ENCODE data around the gene KRTAP4-5. TPM values are rescaled to one million over a fixed set of nuclear protein-coding genes. Genes with fewer than 3 reads are reported as not detected.
A peak's percentile ranks its signal among the peaks of the same experiment; 100 is the strongest.
"Not testable (repeated sequence)": the region's sequence is repeated elsewhere in the genome, so short reads cannot be mapped to it uniquely, and the experiment has no call there.

Gene KRTAP4-5
- total RNA-seq, 1 donor from 2014 or later: not detected

GRCh38 chr17:41148971-41149651, 514 bp downstream of the KRTAP4-5 start:
- DNase-seq (ENCODE audit: extremely low read depth, low read depth, low spot score): not testable (repeated sequence)

DNA sequence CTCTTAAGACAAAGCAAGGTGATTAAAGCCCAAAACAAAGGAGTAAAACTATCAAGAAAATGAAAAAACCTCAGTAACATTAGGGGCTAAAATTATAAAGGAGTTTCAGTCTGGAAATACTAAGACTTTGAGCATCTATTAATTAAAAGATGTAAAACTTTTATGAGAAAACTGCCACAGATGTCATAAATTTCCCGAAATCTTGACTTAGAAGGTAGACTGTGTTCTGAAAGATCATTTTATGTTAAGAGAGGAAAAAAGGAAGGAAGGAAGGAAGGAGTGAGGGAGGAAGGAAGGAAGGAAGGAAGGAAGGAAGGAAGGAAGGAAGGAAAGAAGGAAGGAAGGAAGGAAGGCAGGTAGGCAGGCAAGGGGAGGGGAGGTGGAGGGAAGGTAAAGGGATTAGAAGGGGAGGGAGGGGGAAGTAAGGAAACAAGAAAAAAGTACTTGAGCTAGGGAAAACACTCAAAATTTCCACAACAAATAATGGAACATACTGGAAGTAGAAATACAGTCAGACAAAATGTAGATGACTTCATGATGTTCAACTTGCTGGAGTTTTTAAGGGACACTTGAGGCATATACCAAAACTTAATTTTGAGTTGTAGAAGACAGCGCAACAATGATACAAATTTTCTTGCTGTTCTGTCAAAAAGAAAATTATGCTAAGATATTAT, 2.0 kb downstream of the KRTAP4-5 start:
- no peak for DNase-seq (ENCODE audit: extremely low read depth, low read depth, low spot score)

DNA sequence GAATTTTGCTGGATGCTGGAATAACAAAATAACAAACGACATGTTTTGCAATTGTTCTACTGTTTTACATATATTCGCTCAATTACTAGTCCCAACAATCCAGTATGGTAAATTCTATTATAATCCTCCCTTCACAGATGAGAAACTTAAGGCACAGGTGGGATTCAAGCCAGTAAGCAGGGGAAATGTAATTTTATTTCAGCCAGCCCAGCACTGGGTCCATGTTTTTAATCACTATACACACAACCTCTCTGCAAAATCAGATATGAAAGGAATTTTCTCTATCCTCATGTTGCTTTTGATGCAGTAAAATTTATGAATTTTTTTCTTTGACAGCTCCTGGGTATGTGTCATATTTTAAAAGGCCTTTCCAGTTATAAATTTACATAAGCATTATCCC, 4.4 kb downstream of the KRTAP4-5 start:
- no peak for DNase-seq (ENCODE audit: extremely low read depth, low read depth, low spot score)

- no peak for DNase-seq (ENCODE audit: extremely low read depth, low read depth, low spot score)
Observed at GRCh38 chr17:41144846-41145245, 4.8 kb downstream of the KRTAP4-5 start.

DNA sequence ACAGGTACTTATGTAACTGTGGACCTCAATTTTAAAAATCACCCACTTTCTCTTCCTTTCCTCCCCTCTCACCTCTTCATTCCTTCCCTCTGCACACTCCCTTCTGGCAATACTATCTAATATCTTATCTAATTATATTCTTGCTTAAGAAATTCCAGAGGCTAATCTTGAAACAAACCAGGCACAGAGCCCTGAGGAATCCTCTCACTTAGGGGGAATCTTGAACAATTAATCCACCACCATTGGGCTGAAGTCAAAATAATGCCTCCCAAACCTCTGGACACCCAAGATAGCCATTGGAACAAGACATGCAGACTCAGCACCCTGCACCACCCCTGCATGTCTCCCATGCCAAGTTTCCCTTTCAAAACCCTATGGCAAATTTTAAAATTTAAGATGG, 8.3 kb downstream of the KRTAP4-5 start:
- no peak for DNase-seq (ENCODE audit: extremely low read depth, low read depth, low spot score)

DNA sequence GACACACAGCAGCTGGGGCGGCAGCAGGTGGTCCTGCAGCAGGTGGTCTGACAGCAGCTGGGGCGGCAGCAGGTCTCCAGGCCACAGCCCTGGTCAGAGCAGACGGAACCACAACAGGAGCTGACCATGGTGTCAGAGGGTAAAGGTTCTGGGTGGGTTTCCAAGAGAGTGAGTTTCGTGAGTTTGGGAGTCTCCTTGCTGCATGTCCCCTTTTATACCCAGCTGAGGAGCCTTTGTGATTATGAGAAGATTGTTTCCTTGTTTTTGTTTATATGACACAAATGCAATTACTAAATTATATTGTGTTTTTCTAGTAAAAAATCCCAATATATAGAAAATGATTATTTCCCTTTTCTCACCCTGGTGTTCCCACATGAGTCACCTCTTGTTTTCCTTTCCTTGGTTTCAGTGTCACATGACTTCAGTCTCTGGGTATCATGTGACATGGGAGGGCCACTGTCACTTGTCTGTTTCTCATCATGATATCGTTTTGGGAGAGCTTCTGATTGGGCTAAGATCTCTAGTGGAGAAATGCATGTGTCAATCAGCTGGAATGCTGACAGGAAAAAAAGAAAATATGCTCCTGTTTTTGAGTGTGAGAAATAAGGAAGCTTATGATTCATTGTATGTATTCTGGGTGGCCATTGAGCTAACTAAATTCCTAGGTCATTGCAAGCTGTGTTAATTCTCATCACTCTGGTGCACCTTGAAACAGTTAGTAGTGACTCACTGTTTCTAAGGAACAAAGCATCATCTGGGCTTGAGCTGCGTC, 9.1 kb downstream of the KRTAP4-5 start, which contains the start of gene KRTAP4-6:
KRTAP4-6 (minus strand) TSS at position 185 of the 772 bp plus-strand sequence; CDS start at position 128, 57 bp downstream.
- DNase-seq (ENCODE audit: extremely low read depth, low read depth, low spot score): no peak

- DNase-seq (ENCODE audit: extremely low read depth, low read depth, low spot score): not testable (repeated sequence)
Observed at GRCh38 chr17:41139865-41140264, 9.8 kb downstream of the KRTAP4-5 start.

DNA sequence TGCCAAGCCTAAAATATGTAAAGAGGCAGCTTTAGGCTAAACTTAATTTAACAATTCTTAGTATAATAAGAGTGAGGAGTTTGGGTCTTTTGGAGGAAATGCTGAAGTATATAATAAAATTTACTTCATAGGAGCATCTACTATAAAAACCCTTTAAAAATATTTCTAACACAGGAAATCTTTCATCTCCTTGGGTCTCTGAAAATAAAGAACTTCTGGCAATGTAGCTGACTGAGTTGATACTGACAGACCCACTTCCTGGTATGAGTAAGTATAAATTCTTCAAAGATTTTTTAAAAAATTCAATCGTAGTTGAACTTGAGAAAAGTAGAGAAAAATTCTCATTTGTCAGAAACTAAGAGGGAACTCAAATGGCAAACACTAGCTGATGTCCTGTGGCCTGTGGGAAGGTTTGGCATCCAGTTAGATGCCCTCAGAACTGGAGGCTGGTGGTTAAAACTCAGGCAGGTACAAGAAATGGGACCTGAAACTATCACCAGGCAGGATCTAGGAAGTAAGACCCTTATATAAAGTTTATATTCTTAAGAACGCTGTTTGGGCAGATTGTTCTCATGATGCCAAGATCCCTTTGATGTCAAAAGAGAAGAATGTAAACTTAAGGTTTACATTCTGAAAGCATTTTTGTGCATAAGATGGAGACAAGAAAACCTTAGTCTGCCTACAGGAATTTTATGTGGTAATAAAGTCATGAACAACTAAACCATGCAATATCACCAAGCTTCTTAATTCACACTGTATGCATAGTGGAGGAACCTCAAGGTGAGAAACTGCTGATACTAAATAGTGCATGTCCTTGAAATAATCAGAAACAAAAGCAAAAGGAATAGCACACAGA, 15.5 kb downstream of the KRTAP4-5 start:
- no peak for DNase-seq (ENCODE audit: extremely low read depth, low read depth, low spot score)

DNA sequence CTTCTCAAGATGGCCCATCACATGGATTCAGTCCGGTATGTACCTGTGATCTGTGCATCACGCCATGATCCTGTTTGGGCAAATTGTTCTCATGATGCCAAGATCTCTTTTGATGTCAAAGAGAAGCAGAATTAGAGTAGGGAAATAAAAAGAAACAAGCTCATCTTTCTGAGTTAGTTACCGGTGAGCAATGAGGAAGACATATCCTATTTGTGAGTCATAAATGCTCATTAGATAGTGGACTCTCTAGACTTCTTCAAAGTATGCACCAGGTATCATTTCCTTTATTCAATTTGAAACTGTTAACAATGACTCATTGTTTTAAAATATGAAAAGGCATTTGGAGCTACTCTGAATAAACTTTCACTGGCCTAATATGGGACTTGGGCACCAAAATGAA, 17.6 kb downstream of the KRTAP4-5 start:
- no peak for DNase-seq (ENCODE audit: extremely low read depth, low read depth, low spot score)

DNA sequence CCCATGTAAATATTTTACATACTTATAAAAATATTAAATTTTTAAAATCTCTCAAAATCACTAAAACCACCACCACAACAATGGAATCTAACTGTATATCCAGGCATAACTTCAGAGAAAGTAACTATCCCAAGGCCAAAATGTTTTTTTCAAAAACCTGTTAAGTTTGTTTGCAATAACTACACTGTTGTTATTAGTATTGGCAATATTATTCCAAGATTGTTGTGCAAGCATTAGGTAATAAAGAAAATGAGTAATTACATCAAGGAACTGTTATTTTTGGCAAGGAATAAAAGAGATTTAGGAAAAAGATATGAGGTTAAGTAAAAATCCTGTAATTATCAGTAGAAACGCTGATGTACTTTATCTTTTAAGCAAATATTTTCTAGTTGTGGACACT, 22.3 kb downstream of the KRTAP4-5 start:
- no peak for DNase-seq (ENCODE audit: extremely low read depth, low read depth, low spot score)

DNA sequence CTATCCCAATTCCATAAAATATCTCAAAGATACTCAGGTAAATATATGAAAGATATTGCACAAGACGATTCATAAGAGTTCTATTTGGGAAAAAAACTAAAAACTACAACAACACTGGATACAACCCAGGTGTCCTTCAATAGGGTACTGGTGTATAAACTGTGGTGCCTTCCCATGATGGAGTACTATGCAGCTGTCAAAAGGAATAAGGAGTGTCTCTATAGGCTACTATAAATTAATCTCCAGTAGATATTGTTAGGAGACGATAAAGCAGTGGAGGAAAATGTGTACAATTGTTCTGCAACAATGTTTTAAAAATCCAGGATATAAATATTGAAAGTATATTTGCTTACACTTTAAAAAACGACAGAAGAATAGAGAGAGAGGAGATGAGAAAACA, 23.2 kb downstream of the KRTAP4-5 start:
- no peak for DNase-seq (ENCODE audit: extremely low read depth, low read depth, low spot score)

GRCh38 chr17:41125064-41125463, 24.6 kb downstream of the KRTAP4-5 start:
- no peak for DNase-seq (ENCODE audit: extremely low read depth, low read depth, low spot score)

- not testable (repeated sequence) for DNase-seq (ENCODE audit: extremely low read depth, low read depth, low spot score)
Observed at GRCh38 chr17:41123991-41124371, 25.6 kb downstream of the KRTAP4-5 start, which contains the start of gene KRTAP4-12. Gene KRTAP4-12, minus strand, starts transcription at chr17:41124182. Its CDS starts 60 bp downstream, at chr17:41124122.

GRCh38 chr17:41123292-41123990, 26.2 kb downstream of the KRTAP4-5 start:
- DNase-seq (ENCODE audit: extremely low read depth, low read depth, low spot score): not testable (repeated sequence)

DNA sequence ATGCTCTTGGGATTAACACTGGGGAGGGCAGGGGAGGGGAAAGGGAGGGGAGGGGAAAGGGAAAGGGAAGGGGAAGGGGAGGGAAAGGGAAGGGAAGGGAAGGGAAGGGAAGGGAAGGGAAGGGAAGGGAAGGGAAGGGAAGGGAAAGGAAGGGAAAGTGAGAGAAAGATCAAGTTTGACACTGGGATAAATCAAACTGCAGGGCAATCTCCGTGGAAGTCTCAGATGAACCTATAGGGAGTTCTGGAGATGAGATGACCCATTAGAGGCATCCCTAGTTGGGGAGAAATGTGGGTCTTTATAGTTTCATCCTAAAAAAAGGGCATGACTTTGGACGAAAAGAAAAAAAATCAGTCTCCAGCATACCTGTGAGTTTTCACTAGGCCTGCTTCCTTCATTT, 27.9 kb downstream of the KRTAP4-5 start:
- no peak for DNase-seq (ENCODE audit: extremely low read depth, low read depth, low spot score)

DNA sequence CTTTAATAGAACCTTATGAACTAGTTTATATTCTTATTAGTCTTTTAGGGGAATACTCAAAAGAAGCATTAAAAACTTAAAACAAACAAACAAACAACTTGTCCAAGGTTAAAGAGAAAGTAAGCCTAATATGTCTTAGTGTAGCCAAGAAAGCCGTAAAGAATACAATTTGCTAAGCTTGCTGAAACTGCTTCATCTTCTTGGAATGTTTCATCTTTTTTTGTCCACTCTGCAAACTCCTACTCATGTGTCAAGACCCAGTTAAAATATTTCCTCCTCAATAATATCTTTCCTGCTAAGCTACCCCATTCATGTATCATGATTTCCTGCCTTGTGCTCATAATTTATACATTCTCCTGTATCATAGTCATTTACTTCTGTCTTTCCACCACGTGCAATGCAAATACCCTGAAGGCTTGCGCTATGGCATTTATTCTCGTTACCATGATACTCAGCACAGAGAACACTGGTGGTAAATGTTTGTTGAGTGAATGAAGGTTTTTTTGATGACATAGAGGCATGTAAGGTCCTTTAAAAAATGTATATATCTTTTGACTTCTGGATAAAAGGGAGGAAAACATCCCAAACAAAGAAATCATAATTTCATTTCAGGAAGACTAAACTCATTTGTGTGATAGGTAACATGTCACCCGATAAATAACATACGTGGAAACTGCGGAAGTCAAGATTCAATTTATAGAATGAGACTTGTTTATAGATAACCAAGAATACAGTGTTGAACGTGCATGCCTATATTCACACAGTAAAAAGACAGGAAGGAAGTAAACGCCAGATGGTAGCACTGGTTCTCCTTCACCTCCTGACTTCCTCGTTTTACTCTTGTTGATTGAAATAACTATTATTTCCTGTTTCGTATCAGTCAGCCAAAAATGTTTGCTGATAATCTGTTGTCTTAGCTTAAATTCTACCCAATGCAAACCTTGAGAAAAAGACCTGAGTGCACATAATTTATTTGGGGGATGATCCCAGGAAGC, 29.6 kb downstream of the KRTAP4-5 start:
- DNase-seq (ENCODE audit: extremely low read depth, low read depth, low spot score): peak; percentile 39

GRCh38 chr17:41118721-41119120, 30.9 kb downstream of the KRTAP4-5 start:
- DNase-seq (ENCODE audit: extremely low read depth, low read depth, low spot score): no peak

DNA sequence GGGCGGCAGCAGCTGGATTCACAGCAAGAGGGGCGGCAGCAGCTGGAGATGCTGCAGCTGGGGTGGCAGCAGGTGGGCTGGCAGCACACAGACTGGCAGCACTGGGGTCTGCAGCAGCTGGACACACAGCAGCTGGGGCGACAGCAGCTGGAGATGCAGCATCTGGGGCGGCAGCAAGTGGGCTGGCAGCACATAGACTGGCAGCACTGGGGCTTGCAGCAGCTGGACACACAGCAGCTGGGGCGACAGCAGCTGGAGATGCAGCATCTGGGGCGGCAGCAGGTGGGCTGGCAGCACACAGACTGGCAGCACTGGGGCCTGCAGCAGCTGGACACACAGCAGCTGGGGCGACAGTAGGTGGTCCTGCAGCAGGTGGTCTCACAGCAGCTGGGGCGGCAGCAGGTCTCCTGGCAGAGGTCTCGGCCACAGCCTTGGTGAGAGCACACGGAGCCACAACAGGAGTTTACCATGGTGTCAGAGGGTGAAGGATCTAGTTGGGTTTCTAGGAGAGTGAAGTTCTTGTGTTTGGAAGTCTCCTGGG, 31.7 kb downstream of the KRTAP4-5 start, which contains the start of gene KRTAP4-11:
KRTAP4-11 (minus strand) TSS at position 528 of the 541 bp plus-strand sequence; CDS start at position 470, 58 bp downstream.
- not testable (repeated sequence) for DNase-seq (ENCODE audit: extremely low read depth, low read depth, low spot score)

Data from glomerular endothelial cell (primary cell).